Measurements from ENCODE around the gene IFNL3. TPM values are rescaled to one million over a fixed set of nuclear protein-coding genes. Genes with fewer than 3 reads are reported as not detected.

IFNL3 gene
- total RNA-seq, 4 donors from 2014 or later = not detected

DNA sequence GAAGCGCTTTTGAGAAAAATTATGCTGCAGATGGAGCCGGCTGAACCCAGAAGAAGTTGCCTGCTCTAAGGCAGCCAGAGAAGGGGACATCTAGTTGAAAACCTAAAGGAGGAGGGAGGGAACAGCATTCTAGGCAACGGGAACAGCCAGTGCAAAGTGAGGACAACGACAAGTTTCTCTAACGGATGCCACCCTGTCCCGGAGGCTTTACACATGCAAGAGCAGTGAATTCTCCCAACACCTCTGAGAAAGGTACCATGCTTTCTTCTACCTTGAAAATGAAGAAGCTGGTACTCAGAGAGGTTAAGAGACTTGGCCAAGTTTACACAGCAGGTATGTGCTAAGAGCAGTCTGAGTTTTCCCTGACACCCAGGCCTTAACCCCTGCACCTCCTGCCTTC is 5.9 kb downstream of the IFNL3 start:
- DNase-seq (ENCODE audit: low spot score) (no peak), ATAC-seq (ENCODE audit: low FRiP score) (no peak)
- TF ChIP-seq, protein P1, sequence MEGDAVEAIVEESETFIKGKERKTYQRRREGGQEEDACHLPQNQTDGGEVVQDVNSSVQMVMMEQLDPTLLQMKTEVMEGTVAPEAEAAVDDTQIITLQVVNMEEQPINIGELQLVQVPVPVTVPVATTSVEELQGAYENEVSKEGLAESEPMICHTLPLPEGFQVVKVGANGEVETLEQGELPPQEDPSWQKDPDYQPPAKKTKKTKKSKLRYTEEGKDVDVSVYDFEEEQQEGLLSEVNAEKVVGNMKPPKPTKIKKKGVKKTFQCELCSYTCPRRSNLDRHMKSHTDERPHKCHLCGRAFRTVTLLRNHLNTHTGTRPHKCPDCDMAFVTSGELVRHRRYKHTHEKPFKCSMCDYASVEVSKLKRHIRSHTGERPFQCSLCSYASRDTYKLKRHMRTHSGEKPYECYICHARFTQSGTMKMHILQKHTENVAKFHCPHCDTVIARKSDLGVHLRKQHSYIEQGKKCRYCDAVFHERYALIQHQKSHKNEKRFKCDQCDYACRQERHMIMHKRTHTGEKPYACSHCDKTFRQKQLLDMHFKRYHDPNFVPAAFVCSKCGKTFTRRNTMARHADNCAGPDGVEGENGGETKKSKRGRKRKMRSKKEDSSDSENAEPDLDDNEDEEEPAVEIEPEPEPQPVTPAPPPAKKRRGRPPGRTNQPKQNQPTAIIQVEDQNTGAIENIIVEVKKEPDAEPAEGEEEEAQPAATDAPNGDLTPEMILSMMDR (IDR thresholded peaks at IDR 0.05) = no peak

DNA sequence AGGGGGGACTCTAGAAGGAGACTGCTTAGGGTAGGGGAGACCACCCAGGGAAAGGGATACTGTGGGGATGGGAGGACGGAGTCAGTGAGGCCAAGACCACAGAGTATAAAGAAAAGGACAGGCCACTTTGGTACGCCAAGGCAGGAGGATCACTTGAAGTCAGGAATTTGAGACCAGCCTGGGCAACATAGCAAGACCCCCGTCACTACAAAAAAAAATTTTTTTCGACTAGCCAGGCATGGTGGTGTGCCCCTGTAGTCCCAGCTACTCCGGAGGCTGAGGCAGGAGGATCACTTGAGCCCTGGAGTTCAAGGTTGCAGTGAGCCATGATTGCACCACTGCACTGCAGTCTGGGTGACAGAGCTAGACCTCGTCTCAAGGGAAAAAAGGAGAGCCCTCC is 6.6 kb downstream of the IFNL3 start:
- TF ChIP-seq, protein P1 (IDR thresholded peaks at IDR 0.05) = no peak
- ATAC-seq (ENCODE audit: low FRiP score) (no peak), DNase-seq (ENCODE audit: low spot score) (no peak)

GRCh38 chr19:39237200-39238184 is 7.3 kb downstream of the IFNL3 start:
- DNase-seq (ENCODE audit: low spot score) (no peak), ATAC-seq (ENCODE audit: low FRiP score) (no peak)
- TF ChIP-seq, protein P1 (IDR thresholded peaks at IDR 0.05) = no peak

DNA sequence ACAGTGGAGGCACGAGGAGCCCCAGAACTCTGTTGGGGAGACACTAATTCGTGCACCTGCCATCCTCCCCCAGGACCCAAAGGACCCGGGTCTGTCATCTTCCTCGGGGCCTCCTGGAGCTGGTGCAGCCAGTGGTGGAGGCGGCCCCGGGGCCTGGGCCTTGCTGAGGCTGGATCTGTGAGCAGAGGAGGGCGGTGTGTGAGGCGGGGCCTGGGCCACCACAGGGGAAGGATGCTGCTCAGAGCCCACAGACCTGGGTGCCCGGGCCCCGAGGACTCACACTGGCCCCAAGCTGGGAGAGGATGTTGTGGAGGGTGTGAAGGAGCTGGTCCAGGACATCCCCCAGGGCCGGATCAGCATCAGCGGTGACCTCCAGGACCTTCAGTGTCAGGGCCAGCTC is 8.3 kb downstream of the IFNL3 start:
- DNase-seq (ENCODE audit: low spot score) (no peak), ATAC-seq (ENCODE audit: low FRiP score) (no peak)
- TF ChIP-seq, protein P1 (IDR thresholded peaks at IDR 0.05) = no peak

DNA sequence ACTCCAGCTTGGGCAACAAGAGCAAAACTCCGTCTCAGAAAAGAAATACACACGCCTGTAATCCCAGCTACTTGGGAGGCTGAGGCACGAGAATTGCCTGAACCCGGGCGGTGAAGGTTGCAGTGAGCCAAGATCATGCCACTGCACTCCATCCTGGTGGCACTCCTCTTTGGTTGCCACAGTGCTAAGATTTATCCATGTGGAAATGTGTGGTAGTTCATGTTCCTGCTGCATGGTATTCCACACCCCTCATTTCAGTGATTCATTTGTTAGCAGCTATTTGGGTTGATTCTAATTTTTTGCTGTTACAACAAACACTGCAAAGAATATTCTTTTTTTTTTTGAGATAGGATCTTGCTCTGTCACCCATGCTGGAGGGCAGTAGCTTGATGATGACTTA is 12.1 kb downstream of the IFNL3 start:
- DNase-seq (ENCODE audit: low spot score) (no peak), ATAC-seq (ENCODE audit: low FRiP score) (no peak)
- TF ChIP-seq, protein P1 (IDR thresholded peaks at IDR 0.05) = no peak

GRCh38 chr19:39230096-39230764 is 14.6 kb downstream of the IFNL3 start:
- no peak for DNase-seq (ENCODE audit: low spot score)
- no peak for ATAC-seq (ENCODE audit: low FRiP score)
- TF ChIP-seq, protein P1 (IDR thresholded peaks at IDR 0.05) = no peak
